ENCODE measurements around the gene NR6A1.

The NR6A1 gene

GRCh38 chr9:124555043-124555442 lies 216.1 kb downstream of the NR6A1 start:
- DNase-seq: no peak

- DNase-seq: no peak
These were observed 217.4 kb downstream of the NR6A1 start for GRCh38 chr9:124553738-124554137.

GRCh38 chr9:124552273-124552605 lies 218.9 kb downstream of the NR6A1 start:
- DNase-seq: no peak

GRCh38 chr9:124551472-124552272 lies 219.4 kb downstream of the NR6A1 start:
- DNase-seq: no peak

GRCh38 chr9:124550072-124550471 lies 221.0 kb downstream of the NR6A1 start:
- no peak for DNase-seq

GRCh38 chr9:124549016-124549415 lies 222.1 kb downstream of the NR6A1 start:
- no peak for DNase-seq

- no peak for DNase-seq
These were observed 226.6 kb downstream of the NR6A1 start for GRCh38 chr9:124544535-124544934.

- DNase-seq: no peak
These were observed 229.3 kb downstream of the NR6A1 start for GRCh38 chr9:124541824-124542223.

GRCh38 chr9:124537926-124538325 lies 233.2 kb downstream of the NR6A1 start:
- no peak for DNase-seq

GRCh38 chr9:124535846-124536245 lies 235.3 kb downstream of the NR6A1 start:
- DNase-seq: no peak

- DNase-seq: no peak
These were observed 238.2 kb downstream of the NR6A1 start for GRCh38 chr9:124532897-124533296.

- DNase-seq: no peak
These were observed 240.0 kb downstream of the NR6A1 start for GRCh38 chr9:124531115-124531514.

- no peak for DNase-seq
These were observed 240.9 kb downstream of the NR6A1 start for GRCh38 chr9:124530246-124530645.

- no peak for DNase-seq
These were observed 243.3 kb downstream of the NR6A1 start for GRCh38 chr9:124527781-124528180.

- DNase-seq: no peak
These were observed 244.9 kb downstream of the NR6A1 start for GRCh38 chr9:124526174-124526573.

- DNase-seq: no peak
These were observed 248.7 kb downstream of the NR6A1 start for GRCh38 chr9:124522121-124523098.

GRCh38 chr9:124521142-124521541 lies 250.0 kb downstream of the NR6A1 start:
- DNase-seq: no peak

- DNase-seq: no peak
These were observed 250.9 kb downstream of the NR6A1 start for GRCh38 chr9:124520206-124520596.

GRCh38 chr9:124518116-124518515 lies 253.0 kb downstream of the NR6A1 start:
- DNase-seq: no peak

- DNase-seq: no peak
These were observed 253.5 kb downstream of the NR6A1 start for GRCh38 chr9:124517600-124517999.

- DNase-seq: no peak
These were observed 256.2 kb downstream of the NR6A1 start for GRCh38 chr9:124514874-124515273.

- DNase-seq: no peak
These were observed 257.0 kb downstream of the NR6A1 start for GRCh38 chr9:124514125-124514524.

- no peak for DNase-seq
These were observed 257.6 kb downstream of the NR6A1 start for GRCh38 chr9:124513376-124513994.

- DNase-seq: no peak
These were observed 258.3 kb downstream of the NR6A1 start for GRCh38 chr9:124512806-124513204.
